Panc1 (cell line): ENCODE data around the gene APOBEC3B. TPM values are rescaled to one million over a fixed set of nuclear protein-coding genes. Genes with fewer than 3 reads are reported as not detected.
"Not testable (repeated sequence)": the region's sequence is repeated elsewhere in the genome, so short reads cannot be mapped to it uniquely, and the experiment has no call there.

Source experiments
- ATAC-seq: fragments of 200-7000 bp; cut with Tn5 transposase; 2 replicates; pipeline ENCODE4 v1.9.1; 2020; ENCODE audit warnings: mild to moderate bottlenecking, moderate library complexity
- BruUV-seq: library from RNA; stranded (reverse); fragments of 400-500 nt; replicated peaks from 2 replicates; lab custom pipeline; 2021; lab: Mats Ljungman, UMichigan
- CTCF ChIA-PET: fragments of 300-600 bp; sonication (Branson Sonifier 250); formaldehyde crosslinking; loops from one replicate; lab custom pipeline; 2022; ENCODE audit warnings: antibody characterized with exemption; lab: Charles Lee
- POLR2A ChIA-PET: fragments of 300-600 bp; sonication (Branson Sonifier 250); formaldehyde crosslinking; loops from one replicate; lab custom pipeline; 2022; ENCODE audit warnings: antibody characterized with exemption; lab: Charles Lee
- DNase-seq: peaks from one replicate; pipeline ENCODE4 v3.0.0-alpha.2; 2010; ENCODE audit warnings: low read depth, low spot score
- H3K27ac ChIP-seq: 2 replicates; pipeline ENCODE4 v1.5.1; 2011; ENCODE audit warnings: mild to moderate bottlenecking, low read length, inconsistent platforms
- H3K27me3 ChIP-seq: fragments of 200-500 bp; sonication (Bioruptor generic); 2 replicates; pipeline ENCODE4 v1.6.0; 2014; ENCODE audit warnings: low read length, inconsistent platforms; ENCODE audit not compliant: control insufficient read depth, insufficient read depth
- H3K36me3 ChIP-seq: fragments of 200-500 bp; sonication (Bioruptor generic); 2 replicates; pipeline ENCODE4 v1.5.1; 2014; ENCODE audit warnings: inconsistent platforms, mild to moderate bottlenecking, low read length, moderate library complexity; ENCODE audit not compliant: control insufficient read depth, insufficient read depth
- H3K4me1 ChIP-seq: 2 replicates; pipeline ENCODE4 v1.5.1; 2011; ENCODE audit warnings: inconsistent platforms, mild to moderate bottlenecking, low read length, moderate library complexity; ENCODE audit not compliant: control insufficient read depth, insufficient read depth
- H3K4me3 ChIP-seq, 2 experiments: 2 replicates each; pipeline ENCODE4 v1.5.1; 2011 to 2012; ENCODE audit warnings: low read depth in 2 of 2, low read length in 2 of 2, mild to moderate bottlenecking in 2 of 2, inconsistent platforms in 1 of 2, moderate library complexity in 1 of 2
- H3K9me3 ChIP-seq: fragments of 200-500 bp; sonication (Bioruptor generic); 2 replicates; pipeline ENCODE4 v1.5.1; 2014; ENCODE audit warnings: low read depth, mild to moderate bottlenecking, inconsistent platforms, low read length, moderate library complexity; ENCODE audit not compliant: control insufficient read depth, insufficient read depth
- POLR2AphosphoS5 ChIP-seq: IDR thresholded peaks from 2 replicates; pipeline ENCODE4 v1.6.1; 2012; ENCODE audit warnings: mild to moderate bottlenecking, low read depth, low read length, moderate library complexity
- SIN3A ChIP-seq: IDR thresholded peaks from 2 replicates; pipeline ENCODE4 v1.6.1; 2012; ENCODE audit warnings: low read depth, mild to moderate bottlenecking, low read length, moderate library complexity, borderline replicate concordance; ENCODE audit not compliant: insufficient read depth
- TCF7L2 ChIP-seq: IDR thresholded peaks from 2 replicates; pipeline ENCODE4 v1.6.1; 2011; ENCODE audit warnings: mild to moderate bottlenecking, low read depth, low read length, inconsistent platforms
- in situ Hi-C: cut with HindIII; loops from 2 replicates; pipeline ENCODE4 v1.10.0; 2016; ENCODE audit warnings: low sequenced_read_pairs, low pct_unique_long_range_greater_than_20kb
- intact Hi-C: fragments of 100-400 bp; cut with micrococcal nuclease; formaldehyde crosslinking; loops from one replicate; pipeline ENCODE4 v1.10.0; 2022; ENCODE audit not compliant: unreplicated experiment
- total RNA-seq: library from RNA; stranded (reverse); gene quantifications from one replicate; pipeline ENCODE4 v1.2.1, GENCODE V29; 2021; ENCODE audit not compliant: unreplicated experiment
- TF ChIP-seq, protein P1 (sequence below): fragments of 450-650 bp; IDR thresholded peaks from 2 replicates; pipeline ENCODE4 v1.5.1; 2017; ENCODE audit warnings: mild to moderate bottlenecking
- TF ChIP-seq, protein P2 (sequence below), 2 experiments: IDR thresholded peaks; 2 replicates each; pipeline ENCODE4 v1.6.1; 2011 to 2012; ENCODE audit warnings: low read depth in 2 of 2, control low read depth in 1 of 2, low read length in 1 of 2, mild to moderate bottlenecking in 1 of 2, moderate library complexity in 1 of 2; ENCODE audit not compliant: insufficient read depth in 1 of 2

The APOBEC3B gene
- total RNA-seq, 1 experiment from 2014 or later, result 15.6 TPM

DNA sequence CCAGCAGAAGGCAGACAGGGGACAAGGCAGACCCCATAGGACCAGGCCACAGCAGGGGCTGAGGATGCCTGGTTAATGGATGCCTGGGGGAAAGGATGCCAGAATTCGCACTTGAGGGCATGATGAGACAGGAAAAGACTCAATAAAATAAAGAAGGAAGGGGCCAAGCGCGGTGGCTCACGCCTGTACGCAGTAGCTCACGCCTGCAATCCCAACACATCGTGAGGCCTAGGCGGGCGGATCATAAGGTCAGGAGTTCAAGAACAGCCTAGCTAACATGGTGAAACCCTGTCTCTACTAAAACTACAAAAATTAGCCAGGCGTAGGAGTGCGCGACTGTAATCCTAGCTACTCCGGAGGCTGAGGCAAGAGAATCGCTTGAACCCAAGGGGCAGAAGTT lies 48.6 kb downstream of the APOBEC3B start:
- no TSS peak for BruUV-seq
- in situ Hi-C loops (no loop called here), intact Hi-C loops (no loop called here)
- H3K27me3 ChIP-seq, result no peaks in the 10 kb centered on the region
- no peaks in the 10 kb centered on the region for H3K9me3 ChIP-seq
- ChIA-PET CTCF (interaction anchor here (0.7 kb wide), 1 partner anchor 335 kb away, joined by 3 read pairs; no protein-coding TSS in a partner anchor), POLR2A (no interaction called here)
- TF ChIP-seq POLR2AphosphoS5, result no peak
- ATAC-seq (no peak), DNase-seq (no peak)
- H3K27ac ChIP-seq, result no peak overlapping the region
- H3K4me3 ChIP-seq, result no peak overlapping the region
- H3K4me1 ChIP-seq, result no peaks in the 10 kb centered on the region
- no peaks in the 10 kb centered on the region for H3K36me3 ChIP-seq

DNA sequence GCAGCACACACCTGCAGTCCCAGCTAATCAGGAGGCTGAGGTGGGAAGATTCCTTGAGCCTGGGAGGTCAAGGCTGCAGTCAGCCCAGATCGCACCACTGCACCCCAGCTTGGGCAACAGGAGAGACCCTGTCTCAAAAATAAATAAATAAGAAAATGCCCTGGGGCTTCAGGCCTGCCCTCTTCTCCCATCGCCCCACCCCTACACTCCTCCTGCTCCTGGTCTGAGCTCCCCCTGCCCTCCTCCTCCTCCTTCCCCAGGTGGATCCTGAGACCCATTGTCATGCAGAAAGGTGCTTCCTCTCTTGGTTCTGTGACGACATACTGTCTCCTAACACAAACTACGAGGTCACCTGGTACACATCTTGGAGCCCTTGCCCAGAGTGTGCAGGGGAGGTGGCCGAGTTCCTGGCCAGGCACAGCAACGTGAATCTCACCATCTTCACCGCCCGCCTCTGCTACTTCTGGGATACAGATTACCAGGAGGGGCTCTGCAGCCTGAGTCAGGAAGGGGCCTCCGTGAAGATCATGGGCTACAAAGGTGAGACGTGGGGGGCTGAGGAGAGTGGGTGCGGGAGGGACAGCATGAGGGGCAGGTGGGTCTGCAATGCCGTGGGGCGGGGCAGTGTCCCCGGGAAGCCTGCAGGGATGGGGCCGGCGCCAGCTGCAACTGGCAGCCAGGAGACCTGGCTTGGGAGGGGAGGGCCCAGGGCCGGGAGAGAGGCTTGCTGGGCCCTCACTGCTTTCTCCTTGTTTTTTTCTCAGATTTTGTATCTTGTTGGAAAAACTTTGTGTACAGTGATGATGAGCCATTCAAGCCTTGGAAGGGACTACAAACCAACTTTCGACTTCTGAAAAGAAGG lies 49.5 kb downstream of the APOBEC3B start:
- H3K27me3 ChIP-seq, in situ Hi-C loops, POLR2A ChIA-PET, BruUV-seq, H3K36me3 ChIP-seq, H3K4me3 ChIP-seq, ATAC-seq, DNase-seq, intact Hi-C loops, H3K27ac ChIP-seq, H3K4me1 ChIP-seq, CTCF ChIA-PET, H3K9me3 ChIP-seq: not testable (repeated sequence)

DNA sequence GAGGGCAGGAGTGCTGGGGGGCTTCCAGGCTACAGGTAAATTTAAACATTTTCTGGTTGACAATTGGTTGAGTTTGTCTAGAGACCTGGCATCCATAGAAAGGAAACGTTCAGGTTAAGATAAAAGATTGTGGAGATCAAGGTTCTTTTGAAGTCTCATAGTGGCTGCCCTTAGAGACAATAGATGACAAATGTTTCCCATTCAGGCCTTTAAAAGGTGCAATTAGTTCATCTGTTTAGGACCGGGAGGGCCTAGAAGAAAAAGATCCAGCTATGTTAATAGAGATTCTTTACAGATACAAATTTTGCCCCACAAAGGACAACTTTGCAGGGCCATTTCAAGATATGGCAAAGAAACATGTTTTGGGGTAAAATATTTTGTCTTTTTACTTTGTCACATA lies 54.9 kb downstream of the APOBEC3B start:
- intact Hi-C loops, H3K4me3 ChIP-seq, in situ Hi-C loops: not testable (repeated sequence)

DNA sequence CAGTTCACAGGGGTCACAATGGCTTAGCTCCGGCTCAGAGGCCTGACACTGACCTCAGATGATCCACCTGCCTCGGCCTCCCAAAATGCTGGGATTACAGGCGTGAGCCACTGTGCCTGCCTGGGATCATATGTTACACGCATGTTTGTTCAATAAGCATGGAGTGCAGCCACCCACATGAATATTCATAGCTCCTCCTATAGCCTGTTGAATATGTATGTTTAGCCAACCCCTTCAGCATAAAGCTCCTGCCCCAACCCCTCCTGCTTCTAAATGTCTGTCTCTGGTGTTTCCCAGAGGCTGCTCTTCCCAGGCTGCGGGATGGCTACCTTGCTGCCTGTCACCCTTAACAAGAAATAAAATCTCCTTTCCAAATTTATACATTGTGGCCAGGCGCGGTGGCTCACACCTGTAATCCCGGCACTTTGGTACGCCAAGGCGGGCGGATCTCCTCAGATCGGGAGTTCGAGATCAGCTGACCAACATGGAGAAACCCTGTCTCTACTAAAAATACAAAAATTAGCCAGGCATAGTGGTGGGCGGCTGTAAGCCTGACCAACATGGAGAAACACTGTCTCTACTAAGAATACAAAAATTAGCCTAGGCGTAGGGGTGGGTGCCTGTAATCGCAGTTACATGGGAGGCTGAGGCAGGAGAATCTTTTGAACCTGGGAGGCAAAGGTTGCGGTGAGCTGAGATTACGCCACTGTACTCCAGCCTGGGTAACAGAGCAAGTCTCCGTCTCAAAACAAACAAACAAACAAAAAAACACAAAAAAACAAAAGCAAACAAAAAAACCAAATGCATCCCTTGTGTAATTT lies 57.4 kb downstream of the APOBEC3B start:
- TF ChIP-seq POLR2AphosphoS5 (no peak), SIN3A (no peak), TCF7L2 (no peak)
- TF ChIP-seq, protein P1, sequence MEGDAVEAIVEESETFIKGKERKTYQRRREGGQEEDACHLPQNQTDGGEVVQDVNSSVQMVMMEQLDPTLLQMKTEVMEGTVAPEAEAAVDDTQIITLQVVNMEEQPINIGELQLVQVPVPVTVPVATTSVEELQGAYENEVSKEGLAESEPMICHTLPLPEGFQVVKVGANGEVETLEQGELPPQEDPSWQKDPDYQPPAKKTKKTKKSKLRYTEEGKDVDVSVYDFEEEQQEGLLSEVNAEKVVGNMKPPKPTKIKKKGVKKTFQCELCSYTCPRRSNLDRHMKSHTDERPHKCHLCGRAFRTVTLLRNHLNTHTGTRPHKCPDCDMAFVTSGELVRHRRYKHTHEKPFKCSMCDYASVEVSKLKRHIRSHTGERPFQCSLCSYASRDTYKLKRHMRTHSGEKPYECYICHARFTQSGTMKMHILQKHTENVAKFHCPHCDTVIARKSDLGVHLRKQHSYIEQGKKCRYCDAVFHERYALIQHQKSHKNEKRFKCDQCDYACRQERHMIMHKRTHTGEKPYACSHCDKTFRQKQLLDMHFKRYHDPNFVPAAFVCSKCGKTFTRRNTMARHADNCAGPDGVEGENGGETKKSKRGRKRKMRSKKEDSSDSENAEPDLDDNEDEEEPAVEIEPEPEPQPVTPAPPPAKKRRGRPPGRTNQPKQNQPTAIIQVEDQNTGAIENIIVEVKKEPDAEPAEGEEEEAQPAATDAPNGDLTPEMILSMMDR, result no peak
- TF ChIP-seq, protein P2, sequence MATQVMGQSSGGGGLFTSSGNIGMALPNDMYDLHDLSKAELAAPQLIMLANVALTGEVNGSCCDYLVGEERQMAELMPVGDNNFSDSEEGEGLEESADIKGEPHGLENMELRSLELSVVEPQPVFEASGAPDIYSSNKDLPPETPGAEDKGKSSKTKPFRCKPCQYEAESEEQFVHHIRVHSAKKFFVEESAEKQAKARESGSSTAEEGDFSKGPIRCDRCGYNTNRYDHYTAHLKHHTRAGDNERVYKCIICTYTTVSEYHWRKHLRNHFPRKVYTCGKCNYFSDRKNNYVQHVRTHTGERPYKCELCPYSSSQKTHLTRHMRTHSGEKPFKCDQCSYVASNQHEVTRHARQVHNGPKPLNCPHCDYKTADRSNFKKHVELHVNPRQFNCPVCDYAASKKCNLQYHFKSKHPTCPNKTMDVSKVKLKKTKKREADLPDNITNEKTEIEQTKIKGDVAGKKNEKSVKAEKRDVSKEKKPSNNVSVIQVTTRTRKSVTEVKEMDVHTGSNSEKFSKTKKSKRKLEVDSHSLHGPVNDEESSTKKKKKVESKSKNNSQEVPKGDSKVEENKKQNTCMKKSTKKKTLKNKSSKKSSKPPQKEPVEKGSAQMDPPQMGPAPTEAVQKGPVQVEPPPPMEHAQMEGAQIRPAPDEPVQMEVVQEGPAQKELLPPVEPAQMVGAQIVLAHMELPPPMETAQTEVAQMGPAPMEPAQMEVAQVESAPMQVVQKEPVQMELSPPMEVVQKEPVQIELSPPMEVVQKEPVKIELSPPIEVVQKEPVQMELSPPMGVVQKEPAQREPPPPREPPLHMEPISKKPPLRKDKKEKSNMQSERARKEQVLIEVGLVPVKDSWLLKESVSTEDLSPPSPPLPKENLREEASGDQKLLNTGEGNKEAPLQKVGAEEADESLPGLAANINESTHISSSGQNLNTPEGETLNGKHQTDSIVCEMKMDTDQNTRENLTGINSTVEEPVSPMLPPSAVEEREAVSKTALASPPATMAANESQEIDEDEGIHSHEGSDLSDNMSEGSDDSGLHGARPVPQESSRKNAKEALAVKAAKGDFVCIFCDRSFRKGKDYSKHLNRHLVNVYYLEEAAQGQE (IDR thresholded peaks at IDR 0.05; ENCODE audit: insufficient read depth in 1 of 2, low read depth in 2 of 2, low read length in 1 of 2), result no peak
- POLR2A ChIA-PET, result no interaction called here
- no peak for ATAC-seq
- Histone ChIP-seq H3K4me1 (no peaks in the 10 kb centered on the region), H3K9me3 (no peaks in the 10 kb centered on the region), H3K4me3 (peak overlapping the region; percentile 41 to 63; a peak in 3 of 4 replicates), H3K27me3 (no peaks in the 10 kb centered on the region), H3K36me3 (no peaks in the 10 kb centered on the region), H3K27ac (no peak overlapping the region)
- CTCF ChIA-PET, result no interaction called here
- no TSS peak for BruUV-seq
- in situ Hi-C loops, result no loop called here
- intact Hi-C loops, result no loop called here
- no peak for DNase-seq

More for the DNA sequence above, 54.9 kb downstream of the APOBEC3B start:
- ATAC-seq, H3K27ac ChIP-seq, DNase-seq, CTCF ChIA-PET, H3K4me1 ChIP-seq, BruUV-seq, H3K27me3 ChIP-seq, H3K9me3 ChIP-seq, H3K36me3 ChIP-seq, POLR2A ChIA-PET: not testable (repeated sequence)

DNA sequence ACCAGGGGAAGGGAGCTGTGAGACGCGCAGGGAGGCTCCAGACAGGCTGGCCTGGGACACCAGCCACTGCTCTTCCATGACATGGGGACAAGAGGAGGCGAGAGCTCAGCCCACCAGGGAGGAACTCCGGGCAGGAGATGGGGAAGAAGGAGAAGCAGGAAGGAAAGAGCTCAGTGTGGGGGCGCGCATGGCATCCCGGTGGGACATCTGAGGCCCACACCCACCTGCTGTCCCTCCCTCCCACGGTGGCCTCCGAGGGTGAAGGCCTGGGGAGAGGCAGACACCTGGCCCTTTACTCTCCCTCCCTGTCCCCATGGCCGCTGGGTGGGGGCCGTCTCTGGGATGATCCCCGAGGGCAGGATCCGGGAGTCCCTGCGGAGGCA lies 58.0 kb downstream of the APOBEC3B start:
- H3K27me3 ChIP-seq, intact Hi-C loops, H3K27ac ChIP-seq, in situ Hi-C loops, H3K36me3 ChIP-seq, CTCF ChIA-PET, H3K9me3 ChIP-seq, H3K4me1 ChIP-seq, POLR2A ChIA-PET, BruUV-seq, DNase-seq: not testable (repeated sequence)
- ATAC-seq, result peak; percentile 47
- H3K4me3 ChIP-seq, result peak overlapping the region; percentile 41 to 63
